Suppressor macrophage treated with lipopolysaccharide for 4 hours (primary cell): ENCODE results near the gene GKN1.
"Not testable (repeated sequence)": the region's sequence is repeated elsewhere in the genome, so short reads cannot be mapped to it uniquely, and the experiment has no call there.

ENCODE experiments used
- DNase-seq: peaks from one replicate; pipeline ENCODE4 v3.0.0-alpha.2; 2020

GKN1 gene

GRCh38 chr2:68974251-68974650 is at the start of gene GKN1:
Gene GKN1, plus strand, starts transcription at chr2:68974636. Its CDS starts 42 bp downstream, at chr2:68974678.
- DNase-seq, result no peak

- peak; percentile 64 for DNase-seq
Observed at GRCh38 chr2:68925295-68925896, 49.0 kb upstream of the GKN1 start.

DNA sequence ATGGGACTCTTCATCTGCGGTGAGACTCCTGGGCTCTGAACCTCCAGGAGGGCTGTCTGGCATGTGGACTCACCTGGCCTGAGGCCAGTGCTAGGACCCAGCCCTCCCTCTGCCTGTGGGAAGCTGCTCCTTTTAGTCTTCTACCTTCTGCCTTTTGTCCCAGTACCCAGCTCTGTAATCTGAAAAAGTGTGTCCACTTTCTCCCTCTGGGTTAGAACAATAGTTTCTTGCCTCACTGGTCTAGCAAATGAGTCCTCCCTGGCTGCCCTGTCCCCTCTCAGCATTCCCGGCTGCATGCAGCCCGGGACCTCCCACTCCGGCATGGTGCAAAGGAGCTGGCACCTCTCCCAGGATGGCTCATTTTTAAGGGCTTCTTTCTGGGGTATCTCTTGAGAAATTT is 47.6 kb upstream of the GKN1 start:
- no peak for DNase-seq

DNA sequence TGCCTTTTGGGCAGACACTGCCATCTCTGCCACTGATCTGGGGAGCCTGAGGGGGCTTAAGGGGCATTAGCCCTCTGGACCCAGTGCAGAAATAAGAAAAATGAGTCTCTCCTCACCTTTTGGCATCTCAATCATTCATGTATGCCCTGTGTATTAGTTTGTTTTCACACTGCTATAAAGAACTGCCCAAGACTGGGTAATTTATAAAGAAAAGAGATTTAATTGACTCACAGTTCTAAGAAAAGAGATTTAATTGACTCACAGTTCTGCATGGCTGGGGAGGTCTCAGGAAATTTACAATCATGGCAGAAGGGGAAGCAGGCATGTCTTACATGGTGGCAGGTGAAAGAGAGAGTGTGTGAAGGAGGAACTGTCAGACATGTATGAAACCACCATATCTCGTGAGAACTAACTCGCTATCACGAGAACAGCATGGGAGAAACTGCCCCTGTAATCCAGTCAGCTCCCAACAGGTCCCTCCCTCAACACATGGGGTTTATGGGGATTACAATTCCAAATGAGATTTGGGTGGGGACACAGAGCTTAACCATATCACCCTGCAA is 43.2 kb upstream of the GKN1 start:
- no peak for DNase-seq

- no peak for DNase-seq
Observed at GRCh38 chr2:68931799-68932198, 42.6 kb upstream of the GKN1 start.

- no peak for DNase-seq
Observed at GRCh38 chr2:68932402-68932801, 42.0 kb upstream of the GKN1 start.

GRCh38 chr2:68934021-68934420 is 40.4 kb upstream of the GKN1 start:
- no peak for DNase-seq

DNA sequence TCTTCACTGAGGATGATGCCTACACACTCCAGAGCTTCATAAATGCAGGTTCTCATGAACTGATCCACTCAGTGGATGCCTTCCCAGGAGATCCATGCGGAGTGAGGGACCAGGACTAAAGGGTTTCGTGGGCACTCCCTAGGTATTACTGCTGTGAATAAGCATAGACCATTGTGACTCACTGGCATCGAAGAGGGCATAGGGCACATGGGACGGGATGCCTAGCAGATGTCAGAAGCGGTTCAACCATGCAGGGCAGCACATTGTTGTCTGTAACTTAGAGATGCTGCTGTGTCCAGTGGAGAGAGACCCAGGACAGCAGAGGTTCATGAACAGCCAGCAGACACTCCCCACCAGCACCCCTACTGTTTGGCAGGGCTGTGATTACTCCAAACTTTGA is 39.0 kb upstream of the GKN1 start:
- no peak for DNase-seq

DNA sequence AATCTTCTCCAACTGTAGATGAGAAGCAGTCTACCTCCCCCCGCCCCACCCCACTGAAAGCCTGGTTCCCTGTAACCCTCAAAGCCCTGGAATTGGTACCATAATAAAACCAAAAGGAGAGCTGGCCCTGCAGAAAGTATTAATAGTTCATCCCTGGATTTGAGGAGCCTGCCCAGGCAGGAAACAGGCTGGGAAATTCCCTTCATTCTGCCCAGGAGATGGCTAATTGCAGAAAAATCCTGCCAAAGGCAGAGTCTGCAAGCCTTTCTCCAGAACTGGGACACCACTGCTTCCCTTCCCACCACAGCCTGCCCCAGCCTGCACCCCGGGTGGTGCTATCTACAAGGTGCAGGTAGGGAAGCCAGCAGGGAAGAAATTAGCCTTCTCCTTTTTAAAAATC is 38.0 kb upstream of the GKN1 start:
- no peak for DNase-seq

GRCh38 chr2:68936889-68937288 is 37.5 kb upstream of the GKN1 start:
- DNase-seq, result no peak

- no peak for DNase-seq
Observed at GRCh38 chr2:68937346-68938055, 36.9 kb upstream of the GKN1 start.

GRCh38 chr2:68938938-68939337 is 35.5 kb upstream of the GKN1 start:
- no peak for DNase-seq

DNA sequence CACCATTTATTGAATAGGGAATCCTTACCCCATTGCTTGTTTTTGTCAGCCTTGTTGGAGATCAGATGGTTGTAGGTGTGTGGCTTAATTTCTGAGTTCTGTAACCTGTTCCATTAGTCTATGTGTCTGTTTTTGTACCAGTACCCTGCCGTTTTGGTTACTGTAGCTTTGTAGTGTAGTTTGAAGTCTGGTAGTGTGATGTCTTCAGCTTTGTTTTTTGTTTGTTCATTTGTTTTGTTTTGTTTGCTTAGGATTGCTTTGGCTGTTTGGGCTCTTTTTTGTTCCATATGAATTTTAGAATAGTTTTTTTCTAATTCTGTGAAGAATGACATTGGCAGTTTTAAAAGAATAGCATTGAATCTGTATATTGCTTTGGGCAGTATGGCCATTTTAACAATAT is 34.5 kb upstream of the GKN1 start:
- DNase-seq, result no peak

GRCh38 chr2:68940369-68940768 is 34.1 kb upstream of the GKN1 start:
- no peak for DNase-seq

GRCh38 chr2:68942827-68943226 is 31.6 kb upstream of the GKN1 start:
- no peak for DNase-seq

GRCh38 chr2:68943581-68944568 is 30.6 kb upstream of the GKN1 start:
- DNase-seq, result peak; percentile 72

GRCh38 chr2:68946117-68946516 is 28.3 kb upstream of the GKN1 start:
- DNase-seq, result peak; percentile 4

- DNase-seq, result peak; percentile 74
Observed at GRCh38 chr2:68948710-68949109, 25.7 kb upstream of the GKN1 start.

GRCh38 chr2:68951899-68952298 is 22.5 kb upstream of the GKN1 start:
- no peak for DNase-seq

DNA sequence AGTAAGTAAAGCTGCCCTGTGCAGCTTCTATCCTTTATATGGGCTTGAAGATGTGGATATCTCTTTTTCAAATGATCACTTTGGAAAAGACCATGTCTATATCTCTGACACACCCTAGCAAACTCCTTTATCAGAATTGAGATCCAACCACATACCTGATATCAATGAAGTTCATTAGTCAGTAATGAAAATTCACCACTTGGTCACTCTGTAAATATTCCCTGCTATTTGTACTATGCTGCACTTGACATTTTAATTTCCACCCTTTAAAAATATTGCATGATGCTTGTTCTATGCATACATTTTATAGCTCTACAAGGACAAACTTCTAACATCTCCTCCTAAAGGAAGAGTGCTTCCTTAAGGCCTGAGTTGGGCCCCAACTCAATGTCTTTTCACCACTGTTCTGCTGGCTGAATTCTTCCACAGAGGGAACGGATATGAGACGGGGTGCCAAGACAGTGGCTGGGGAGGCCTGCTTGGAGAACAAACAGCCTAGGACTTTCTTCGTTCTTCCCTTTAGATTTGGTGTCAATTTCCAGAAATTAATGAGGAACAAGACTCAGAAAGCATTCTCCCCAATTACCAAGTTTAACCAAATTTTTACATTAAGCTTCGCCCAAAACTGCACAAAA is 21.4 kb upstream of the GKN1 start, which contains the start of gene GKN2:
Gene GKN2, minus strand, starts transcription at position 7 of the 635 bp plus-strand sequence. CDS start 32 bp downstream, outside the sequence.
- DNase-seq, result no peak

DNA sequence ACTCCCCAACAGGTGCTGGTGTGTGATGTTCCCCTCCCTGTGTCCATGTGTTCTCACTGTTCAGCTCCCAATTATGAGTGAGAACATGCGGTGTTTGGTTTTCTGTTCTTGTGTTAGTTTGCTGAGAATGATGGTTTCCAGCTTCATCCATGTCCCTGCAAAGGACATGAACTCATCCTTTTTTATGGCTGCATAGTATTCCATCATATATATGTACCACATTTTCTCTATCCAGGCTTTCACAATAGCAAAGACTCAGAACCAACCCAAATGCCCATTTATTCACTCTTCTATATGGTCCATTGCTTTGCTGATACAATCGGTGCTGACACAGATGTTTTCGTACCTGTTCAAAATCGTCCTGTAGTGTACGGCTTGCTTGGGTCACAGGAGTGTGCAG is 19.0 kb upstream of the GKN1 start:
- not testable (repeated sequence) for DNase-seq

GRCh38 chr2:68959001-68959400 is 15.4 kb upstream of the GKN1 start:
- DNase-seq, result no peak

- DNase-seq, result no peak
Observed at GRCh38 chr2:68961380-68961779, 13.1 kb upstream of the GKN1 start.
